Dedifferentiated amniotic fluid mesenchymal stem cell (primary cell): Measurements from ENCODE around the gene JAG2.
A peak's percentile ranks its signal among the peaks of the same experiment; 100 is the strongest.
"Not testable (repeated sequence)": the region's sequence is repeated elsewhere in the genome, so short reads cannot be mapped to it uniquely, and the experiment has no call there.

ENCODE experiments used
- DNase-seq: peaks from one replicate; pipeline ENCODE4 v3.0.0-alpha.2; 2016; ENCODE audit errors: extremely low spot score

The JAG2 gene

DNA sequence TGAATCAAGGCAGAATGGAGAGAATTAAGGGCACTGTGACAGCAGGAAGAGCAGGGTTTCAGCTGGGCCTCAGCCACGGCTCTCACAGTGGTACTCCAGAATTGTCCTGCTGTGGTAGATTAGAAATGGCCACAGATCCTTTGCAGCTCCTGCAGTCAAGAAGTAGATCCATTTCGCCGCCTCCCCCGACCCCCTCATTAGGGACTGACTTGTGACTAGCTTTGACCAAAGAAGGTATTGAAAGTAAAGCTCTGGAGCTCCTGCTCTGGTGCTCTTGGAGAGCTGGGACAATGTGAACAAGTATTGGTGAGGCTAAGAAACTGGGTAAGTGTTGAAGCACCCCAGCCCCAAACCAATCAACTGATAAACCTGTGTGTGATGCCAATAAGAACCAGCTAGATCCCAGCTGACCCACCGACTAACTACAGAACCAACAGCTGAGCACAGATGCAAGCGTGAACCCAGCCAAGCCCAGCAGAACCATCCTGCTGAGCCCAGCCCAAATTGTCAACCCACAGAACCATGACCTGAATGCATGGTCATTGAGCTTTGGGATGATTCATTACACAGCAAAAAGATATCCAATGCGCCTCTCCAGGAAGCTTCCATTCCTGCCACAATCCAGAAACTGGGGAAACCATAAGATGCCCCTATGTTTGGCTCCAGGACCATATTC, 50.7 kb downstream of the JAG2 start:
- DNase-seq, result no peak

DNA sequence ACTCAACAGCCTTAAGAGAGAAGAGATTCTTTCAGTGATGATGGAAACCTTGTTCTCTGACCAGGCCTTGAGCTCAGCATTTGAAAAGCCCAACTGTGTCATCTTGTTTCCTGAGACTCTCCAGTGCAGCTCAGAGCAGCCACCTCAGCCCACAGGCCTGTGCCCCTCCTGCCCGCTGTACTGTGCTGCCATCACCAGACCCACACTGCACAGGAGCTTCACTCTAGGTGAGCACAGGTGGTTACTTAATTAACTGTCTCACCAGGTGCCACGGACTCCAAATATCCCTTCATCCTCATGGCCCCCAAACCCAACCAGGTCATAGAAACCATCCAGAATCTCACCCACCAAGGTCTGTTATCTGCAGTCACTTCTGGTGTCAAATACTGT, 51.3 kb downstream of the JAG2 start:
- no peak for DNase-seq

DNA sequence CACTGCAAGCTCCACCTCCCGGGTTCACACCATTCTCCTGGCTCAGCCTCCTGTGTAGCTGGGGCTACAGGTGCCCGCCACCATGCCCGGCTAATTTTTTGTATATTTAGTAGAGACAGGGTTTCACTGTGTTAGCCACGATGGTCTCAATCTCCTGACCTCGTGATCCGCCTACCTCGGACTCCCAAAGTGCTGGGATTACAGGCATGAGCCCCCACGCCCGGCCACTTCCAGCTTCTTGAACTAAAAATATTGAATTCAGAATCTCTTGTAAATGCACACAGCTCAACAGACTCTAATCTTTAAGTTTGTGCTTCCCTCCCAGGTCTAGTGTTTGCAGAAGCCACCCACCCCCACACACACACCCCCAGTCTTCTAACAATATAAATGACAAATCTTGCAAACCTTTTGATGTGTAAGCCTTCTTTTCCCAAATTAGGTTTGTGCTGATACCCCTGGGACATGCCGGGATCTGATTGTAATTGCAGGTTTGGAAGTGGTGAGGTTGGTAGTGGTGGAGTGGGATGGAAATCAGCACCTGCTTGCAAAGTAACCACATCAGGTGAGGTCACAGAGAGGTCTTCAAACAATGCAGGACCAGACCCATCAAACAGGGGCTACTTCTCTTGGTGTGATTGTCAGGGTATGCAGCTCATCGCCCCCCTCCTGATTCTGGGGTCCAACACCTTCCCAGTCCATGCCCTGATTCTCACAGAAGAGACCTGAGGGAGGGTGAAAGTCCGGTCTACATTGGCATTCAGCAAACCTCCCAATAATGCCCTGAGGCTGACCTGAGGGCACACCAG, 51.9 kb downstream of the JAG2 start:
- DNase-seq, result no peak

DNA sequence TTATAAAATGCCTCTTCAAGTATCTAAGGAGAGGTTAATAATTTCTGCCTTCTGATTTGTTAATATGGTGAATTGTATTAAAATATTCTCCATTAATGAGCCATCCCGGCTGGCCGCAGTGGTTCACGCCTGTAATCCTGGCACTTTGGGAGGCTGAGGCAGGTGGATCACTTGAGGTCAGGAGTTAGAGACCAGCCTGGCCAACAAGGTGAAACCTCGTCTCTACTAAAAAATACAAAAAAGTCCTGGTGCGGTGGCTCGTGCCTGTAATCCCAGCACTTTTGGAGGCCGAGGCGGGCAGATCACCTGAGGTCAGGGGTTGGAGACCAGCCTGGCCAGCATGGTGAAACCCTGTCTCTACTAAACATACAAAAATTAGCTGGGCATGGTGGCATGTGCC, 59.3 kb downstream of the JAG2 start:
- not testable (repeated sequence) for DNase-seq

DNA sequence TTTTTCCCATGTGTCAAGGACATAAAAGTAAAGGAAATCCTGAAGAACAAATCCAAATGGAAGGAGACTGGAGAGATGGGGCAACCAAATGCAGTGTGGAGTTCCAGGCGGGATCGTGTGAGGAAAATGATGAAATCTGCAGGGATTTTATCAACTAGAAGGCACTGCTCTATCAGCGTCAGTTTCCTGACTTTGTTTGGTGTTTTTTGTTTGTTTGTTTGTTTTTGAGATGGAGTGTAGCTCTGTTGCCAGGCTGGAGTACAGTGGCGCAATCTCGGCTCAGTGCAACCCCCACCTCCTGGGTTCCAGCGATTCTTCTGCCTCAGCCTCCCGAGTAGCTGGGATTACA, 60.1 kb downstream of the JAG2 start:
- DNase-seq, result no peak

DNA sequence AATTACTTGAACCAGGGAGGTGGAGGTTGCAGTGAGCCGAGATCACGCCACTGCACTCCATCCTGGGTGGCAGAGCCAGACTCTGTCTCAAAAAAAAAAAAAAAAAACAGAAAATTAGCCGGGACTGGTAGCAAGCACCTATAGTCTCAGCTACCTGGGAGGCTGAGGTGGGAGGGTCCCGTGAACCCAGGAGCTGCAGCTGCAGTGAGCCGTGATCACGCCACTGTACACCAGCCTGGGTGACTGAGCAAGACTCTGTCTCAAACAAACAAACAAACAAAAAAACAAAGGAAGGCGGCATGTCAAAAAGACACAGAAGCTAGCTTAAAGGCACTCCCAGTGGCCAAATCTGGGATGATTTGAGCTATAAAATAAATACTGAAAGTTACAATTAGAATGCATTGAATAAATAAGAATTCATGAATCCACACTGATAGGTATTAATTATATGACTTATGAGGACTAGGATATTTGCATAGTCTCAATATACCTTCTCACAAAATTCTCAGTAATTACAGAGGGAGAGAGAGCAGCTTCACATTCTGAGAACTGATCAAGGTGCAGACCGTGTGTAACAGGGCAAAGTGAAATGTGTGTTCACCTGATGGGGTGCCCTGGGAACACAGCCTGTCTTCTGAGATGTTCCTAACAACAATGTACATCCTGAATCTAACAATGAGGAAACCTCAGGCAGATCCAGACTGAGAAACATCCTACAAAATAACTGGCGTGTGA, 60.6 kb downstream of the JAG2 start:
- no peak for DNase-seq

DNA sequence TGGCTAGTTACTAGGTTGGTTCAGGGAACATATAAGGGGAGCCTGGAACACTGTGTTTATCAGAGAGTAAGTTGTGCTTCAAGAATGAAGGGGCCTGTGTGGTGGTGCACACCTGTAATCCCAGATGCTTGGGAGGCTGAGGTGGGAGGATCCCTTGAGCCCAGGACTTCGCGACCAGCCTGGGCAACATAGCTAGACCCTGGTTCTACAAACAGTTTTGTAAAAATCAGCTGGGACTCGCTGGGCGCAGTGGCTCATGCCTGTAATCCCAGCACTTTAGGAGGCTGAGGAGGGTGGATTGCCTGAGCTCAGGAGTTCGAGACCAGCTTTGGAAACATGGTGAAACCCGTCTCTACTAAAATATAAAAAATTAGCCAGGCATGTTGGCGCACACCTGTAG, 61.2 kb downstream of the JAG2 start:
- DNase-seq, result no peak

DNA sequence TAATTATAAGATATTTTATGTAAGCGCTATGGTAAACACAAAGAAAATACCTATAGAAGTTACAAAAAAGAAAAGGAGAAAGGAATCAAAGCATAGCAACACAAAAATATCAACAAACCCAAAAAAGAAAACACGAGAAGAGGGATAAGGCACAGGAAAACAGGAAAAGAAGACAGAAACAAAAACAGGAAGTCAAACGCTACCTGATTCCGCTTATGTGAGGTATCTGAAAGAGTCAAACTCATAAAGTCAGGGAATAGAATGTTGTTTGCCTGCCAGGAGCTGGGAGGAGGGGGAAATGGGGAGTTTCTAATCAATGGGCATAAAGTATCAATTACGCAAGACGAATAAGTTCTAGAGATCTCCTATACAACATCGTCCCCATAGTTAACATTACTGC, 63.4 kb downstream of the JAG2 start:
- DNase-seq, result no peak

DNA sequence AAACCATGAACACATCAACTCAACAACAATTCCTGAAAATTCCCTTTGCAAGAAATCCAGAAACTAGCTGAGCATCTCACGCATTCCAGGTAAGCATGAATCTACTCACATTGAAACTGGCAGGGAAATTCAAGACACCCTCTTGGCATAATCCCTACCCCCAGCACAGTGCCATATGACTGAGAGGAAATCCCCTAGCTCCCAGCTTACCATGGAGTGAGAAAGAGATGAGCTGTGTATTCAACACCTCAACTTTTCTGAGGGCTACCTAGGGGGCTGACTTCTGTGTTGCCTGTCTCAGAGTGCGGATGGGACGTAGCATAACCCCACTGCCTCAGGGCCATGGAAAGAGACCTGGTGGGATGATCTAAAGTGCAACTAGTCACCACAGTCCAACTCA, 65.7 kb downstream of the JAG2 start:
- no peak for DNase-seq

DNA sequence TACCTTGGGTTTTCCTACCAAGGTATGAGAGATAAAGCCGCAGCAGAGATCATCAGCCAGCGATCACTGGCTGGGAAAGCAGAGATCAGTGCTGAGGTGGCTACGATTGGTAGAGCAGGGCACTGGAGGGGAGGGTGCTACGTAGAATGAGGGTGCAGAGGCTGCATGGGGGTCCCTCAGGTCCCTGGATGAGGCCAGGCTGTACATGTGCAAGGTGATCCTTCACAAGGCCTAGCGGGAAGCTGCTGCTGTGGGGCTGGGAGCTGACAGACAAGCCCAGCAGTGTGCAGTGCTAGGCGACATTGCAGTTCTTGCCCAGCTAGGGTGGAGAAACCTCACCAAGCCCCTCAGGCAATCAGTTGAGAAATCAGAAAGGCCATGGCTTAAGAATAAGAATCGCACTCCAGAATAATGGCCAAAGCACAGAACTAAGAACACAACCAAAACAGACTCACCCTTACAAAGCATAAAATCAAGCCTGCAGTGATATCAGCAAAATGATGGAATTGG, 66.2 kb downstream of the JAG2 start:
- DNase-seq, result no peak

DNA sequence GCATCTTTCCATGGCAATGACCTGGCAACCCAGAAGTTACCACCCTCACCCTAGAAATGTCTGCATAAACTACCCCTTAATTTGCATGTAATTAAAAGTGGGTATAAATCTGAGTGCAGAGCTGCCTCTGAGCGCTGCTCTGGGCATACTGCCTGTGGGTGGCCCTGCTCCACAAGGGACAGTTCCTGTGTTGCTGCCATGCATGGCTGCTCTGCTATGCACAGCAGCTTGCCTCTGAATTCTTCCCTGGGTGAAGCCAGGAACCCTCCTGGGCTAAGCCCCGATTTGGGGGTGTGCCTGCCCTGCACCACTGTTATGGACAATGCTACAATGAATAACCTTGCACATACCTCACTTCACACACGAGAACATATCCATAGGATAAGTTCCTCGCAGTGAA, 67.7 kb downstream of the JAG2 start:
- DNase-seq, result no peak

DNA sequence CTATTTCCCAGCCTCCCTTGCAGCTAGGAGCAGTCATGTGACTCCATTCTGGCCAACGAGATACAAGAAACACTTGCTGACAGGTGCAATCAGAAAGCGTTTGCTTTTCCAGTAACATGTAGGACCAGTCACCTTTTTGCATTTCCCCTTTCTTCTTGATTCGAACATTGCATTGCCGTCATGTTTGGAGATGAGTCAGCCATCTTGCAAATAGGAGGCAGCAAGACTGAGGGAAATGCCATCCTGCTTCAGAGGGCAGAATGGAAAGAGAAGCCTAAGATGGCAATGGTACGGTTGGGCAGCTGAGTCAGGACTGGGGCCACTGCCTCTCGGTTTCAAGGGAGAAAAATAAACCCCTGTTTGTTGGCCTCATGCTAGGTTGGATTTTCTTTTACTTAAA, 68.8 kb downstream of the JAG2 start:
- no peak for DNase-seq

DNA sequence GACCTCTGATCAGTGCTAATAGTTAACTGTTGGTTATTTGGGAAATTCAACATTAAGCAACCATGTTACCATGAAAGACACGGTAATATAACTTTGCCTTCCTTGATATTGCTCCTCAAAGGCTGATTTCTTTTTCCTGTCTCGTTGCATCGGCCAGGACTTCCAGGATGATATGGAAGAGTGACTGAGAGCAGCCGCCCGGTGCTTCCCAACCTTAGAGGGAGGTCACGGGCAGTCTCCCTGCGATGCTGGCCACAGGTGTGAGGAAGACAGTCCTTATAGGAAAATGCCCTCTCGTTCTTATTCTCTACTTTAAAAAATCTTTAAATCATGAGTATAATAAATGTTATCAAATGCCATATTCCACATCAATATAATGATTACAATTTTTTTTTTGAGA, 70.3 kb downstream of the JAG2 start:
- no peak for DNase-seq

DNA sequence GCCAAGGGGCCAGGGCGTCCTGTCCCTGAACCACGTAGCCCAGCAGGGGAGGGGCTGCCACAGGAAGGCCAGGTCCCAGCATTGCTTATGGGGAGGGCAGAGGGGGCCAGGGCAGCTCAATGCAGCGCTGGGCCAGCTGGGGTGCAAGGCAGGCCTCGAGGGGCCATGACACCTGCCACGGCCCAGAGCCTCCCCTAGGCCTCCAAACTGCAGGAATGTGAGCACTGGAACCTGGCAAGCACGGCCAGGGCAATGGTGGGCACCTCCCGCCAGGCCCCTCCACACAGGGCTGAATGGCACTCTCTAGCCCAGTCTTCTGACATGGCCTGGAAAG, 70.8 kb downstream of the JAG2 start:
- DNase-seq, result no peak

DNA sequence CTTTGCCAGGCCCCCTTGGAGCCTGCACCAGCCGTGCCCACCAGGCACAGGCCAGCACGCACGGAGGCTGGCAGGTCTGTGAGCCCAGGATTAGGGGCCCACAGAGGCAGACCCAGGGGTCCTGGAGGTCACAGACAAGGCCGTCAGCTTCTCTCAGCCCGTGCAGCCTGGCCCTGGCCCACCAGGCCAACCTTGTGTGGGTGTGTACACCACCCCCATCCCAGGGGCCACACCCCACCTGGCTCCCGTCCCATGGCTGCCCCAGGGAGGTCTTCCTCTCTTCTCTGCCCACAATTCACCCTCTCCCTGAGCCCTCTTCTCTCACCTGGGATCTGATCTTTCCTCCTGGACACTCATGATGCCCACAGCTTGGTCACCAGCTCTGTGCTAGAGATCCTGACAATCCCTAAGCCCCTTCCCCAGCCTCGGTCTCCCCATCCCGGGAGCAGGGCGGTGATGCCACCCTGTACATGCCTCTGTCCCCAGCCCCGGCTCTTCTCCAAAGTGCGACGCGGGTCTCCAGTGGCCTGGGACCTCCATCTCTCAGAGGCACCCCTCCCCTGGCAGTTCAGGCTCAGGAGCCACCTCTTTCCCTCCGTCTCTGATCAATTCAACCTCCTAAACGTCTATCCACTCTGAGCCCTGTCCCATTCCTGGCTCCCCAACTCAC, 72.2 kb downstream of the JAG2 start:
- DNase-seq, result no peak

DNA sequence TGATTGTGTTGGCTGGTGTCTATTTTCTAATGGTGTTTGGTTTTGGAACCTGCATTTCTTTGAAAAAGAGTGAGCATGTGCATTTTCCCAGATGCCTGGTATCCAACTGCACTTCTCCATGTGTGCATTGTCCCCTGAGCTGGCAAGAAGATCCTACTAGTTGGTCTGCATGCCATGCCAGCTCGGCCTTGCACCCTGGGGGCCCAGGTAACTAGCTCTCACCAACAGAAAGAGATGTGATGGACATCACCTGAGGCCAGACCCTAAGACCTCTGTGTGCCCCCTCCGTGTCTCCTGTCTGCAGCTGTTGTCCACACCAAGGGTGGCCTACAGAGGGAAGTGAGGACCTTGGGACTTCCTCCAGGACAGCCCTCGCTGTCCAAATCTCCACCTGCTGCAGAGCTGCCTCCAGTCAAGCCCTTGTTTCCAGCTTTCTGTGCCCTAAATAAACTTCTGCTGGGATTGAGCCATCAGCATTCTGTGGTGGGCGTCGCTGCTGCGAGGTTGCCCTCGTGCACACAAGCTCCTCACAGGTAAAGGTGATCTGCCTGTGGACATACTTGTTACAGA, 73.3 kb downstream of the JAG2 start:
- DNase-seq, result no peak

DNA sequence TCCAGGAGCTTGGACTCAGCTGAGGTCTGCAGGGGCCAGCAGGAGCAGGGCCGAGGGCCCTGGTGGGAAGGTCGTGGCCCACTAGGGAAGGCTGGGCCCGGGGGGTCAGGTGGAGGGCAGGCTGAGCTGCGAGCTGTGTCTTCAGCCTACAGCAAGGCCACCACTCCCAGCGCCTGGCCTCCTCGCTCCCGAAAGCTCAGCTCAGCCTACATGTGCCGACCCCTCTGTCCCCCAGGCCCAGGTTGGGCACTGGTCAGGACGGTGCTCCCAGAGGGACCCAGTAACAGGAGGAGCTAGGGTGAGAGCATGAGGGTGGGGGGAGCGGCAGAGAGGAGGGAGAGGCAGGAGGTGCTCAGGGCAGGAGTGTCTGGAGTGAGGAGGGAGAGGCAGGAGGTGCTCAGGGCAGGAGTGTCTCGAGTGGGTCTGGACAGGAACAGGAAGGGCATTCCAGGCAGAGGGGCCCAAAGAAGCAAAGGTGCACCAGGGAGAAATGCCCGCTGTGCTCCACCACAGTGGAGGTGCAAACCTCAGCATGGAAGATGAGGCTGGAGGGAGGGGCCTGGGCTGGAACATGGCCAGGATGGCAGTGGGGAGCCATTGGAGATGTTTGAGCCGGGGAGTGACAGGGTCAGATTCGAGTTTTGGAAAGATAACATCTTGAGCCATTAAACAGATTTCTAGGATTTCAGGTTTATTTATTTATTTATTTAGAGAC, 74.2 kb downstream of the JAG2 start:
- no peak for DNase-seq

DNA sequence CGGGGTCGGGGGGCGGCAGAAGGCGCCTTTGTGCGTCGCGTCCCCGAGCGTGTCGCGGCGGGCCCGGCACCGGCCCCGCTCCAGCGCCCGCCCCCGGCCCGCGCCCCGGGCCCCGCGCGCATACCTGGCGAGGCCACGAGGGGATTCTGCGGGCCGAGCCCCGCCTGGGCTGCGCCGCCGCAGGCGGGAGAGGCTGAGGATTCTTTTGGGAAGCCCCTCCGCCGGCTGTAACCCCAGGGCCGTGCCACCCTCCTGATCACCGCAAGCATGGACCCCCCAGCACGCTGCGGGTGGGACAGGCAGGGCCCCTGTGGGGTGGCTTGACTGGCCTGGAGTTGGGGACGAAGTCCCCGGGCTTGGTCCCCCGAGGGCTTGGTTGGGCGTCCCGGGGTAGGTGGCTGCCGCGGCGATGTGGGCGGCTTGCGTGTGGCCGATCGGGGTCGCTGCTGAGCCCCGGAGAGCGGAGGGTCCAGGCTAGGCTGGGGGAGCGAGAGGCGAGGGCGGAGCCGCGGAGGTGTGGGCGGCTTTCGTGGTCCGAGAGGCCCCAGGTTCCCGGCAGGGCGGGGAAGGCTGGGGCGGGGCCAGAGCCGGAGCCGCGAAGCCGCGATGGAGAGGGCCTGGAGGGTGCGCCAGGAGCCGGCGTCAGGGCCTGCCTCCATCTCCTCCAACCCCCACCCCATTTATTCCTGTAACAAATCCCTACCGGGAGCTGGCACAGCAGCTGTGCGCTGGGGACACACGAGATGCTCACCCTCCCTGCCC, 75.0 kb downstream of the JAG2 start:
- peak; percentile 19 for DNase-seq

DNA sequence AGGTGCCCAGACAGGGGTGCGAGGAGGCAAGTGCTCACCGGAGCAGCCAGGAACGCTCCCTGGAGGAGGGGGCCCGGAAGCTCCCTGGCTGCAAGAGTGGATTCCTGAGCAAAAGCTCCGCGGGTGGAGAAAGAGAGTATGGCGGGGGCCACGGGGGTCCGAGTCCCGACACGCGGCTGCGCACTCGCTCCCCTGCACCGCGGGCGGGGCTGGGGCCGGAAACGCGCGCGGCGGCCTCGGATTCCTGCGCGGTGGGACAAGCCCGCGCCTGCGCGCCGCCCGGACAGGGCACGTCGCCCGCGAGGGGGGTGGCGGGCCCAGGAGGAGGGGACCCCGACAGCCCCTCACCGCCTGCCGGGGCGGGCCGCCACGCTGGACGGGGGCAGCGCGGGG, 75.5 kb downstream of the JAG2 start:
- peak; percentile 20 for DNase-seq

DNA sequence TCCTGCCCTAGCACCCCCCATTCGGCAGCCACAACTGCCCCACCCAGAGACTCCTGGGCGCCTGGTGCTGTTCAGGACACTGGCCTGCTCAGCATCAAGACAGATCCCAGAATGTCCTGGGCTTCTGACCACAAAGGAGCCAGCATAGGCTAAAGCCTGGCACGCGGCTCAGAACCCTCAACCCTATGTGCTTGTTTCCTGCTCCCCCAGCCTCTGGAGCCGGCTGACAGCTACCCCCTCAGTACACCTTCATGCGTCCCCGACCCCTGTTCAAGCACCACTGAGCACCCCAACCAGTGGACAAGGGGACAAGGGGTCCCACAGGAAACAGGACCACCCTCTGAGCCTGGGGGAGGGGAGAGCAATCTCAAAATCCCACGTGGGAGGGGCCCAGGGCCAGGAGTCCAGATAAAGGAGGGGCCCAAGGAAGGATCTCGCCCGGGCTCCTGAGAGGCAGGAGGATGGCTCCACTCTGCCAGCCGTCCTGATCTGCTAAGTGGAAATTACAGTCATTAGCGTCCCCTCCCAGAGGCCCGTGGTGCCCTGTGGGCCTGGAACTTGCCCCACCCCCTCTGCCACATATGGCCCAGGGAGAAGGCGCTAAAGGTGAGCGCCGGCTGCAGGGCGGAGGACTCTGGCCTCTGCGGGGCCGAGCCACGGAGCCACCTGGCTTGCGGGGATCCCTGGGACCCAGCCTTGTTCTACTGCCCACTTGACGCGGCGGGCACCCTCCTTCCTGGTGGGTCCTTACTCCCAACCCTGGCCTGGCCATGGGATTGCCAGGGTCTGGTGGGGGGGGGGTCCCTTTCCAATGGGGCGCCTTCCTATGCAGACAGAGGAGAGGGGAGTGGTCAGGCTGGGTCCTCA, 76.2 kb downstream of the JAG2 start:
- DNase-seq, result no peak
